ENCODE data around the gene HOXB8.
A peak's percentile ranks its signal among the peaks of the same experiment; 100 is the strongest.

HOXB8 gene

GRCh38 chr17:48596000-48596734 is 18.9 kb downstream of the HOXB8 start:
- DNase-seq, result no peak

- no peak for DNase-seq
Observed at GRCh38 chr17:48595278-48595999, 19.7 kb downstream of the HOXB8 start.

- DNase-seq, result no peak
Observed at GRCh38 chr17:48594538-48595277, 20.4 kb downstream of the HOXB8 start.

- DNase-seq, result peak; percentile 21
Observed at GRCh38 chr17:48593840-48594537, 21.1 kb downstream of the HOXB8 start.

- no peak for DNase-seq
Observed at GRCh38 chr17:48593126-48593829, 21.8 kb downstream of the HOXB8 start, which contains the start of gene HOXB5. Gene HOXB5, minus strand, starts transcription at chr17:48593779. Its CDS starts 97 bp downstream, at chr17:48593682.

- DNase-seq, result no peak
Observed at GRCh38 chr17:48592577-48592976, 22.5 kb downstream of the HOXB8 start.

GRCh38 chr17:48592057-48592514 is 23.0 kb downstream of the HOXB8 start:
- DNase-seq, result no peak

- no peak for DNase-seq
Observed at GRCh38 chr17:48591255-48592056, 23.6 kb downstream of the HOXB8 start.

GRCh38 chr17:48590607-48591161 is 24.4 kb downstream of the HOXB8 start:
- no peak for DNase-seq

GRCh38 chr17:48589831-48590606 is 25.1 kb downstream of the HOXB8 start, which contains the start of gene HOXB3:
Gene HOXB3, minus strand, starts transcription at chr17:48590241. Its CDS starts 37,767 bp downstream, at chr17:48552474.
- no peak for DNase-seq

GRCh38 chr17:48589060-48589830 is 25.8 kb downstream of the HOXB8 start:
- no peak for DNase-seq

GRCh38 chr17:48588528-48588927 is 26.6 kb downstream of the HOXB8 start:
- no peak for DNase-seq

GRCh38 chr17:48588074-48588415 is 27.0 kb downstream of the HOXB8 start:
- no peak for DNase-seq

GRCh38 chr17:48587276-48588073 is 27.6 kb downstream of the HOXB8 start:
- DNase-seq, result no peak

- no peak for DNase-seq
Observed at GRCh38 chr17:48586355-48587258, 28.5 kb downstream of the HOXB8 start.

- no peak for DNase-seq
Observed at GRCh38 chr17:48584223-48584741, 30.8 kb downstream of the HOXB8 start.

- no peak for DNase-seq
Observed at GRCh38 chr17:48583708-48584222, 31.3 kb downstream of the HOXB8 start.

Measured in DMS 273 treated with DMSO at 0.1 percent for 48 hours (cell line).